ENCODE measurements around the gene C16orf89. TPM values are rescaled to one million over a fixed set of nuclear protein-coding genes. Genes with fewer than 3 reads are reported as not detected.

The C16orf89 gene
- total and polyA plus RNA-seq, 2 donors (not counting 1 experiment from before 2014, with no cell fraction given), result not detected

DNA sequence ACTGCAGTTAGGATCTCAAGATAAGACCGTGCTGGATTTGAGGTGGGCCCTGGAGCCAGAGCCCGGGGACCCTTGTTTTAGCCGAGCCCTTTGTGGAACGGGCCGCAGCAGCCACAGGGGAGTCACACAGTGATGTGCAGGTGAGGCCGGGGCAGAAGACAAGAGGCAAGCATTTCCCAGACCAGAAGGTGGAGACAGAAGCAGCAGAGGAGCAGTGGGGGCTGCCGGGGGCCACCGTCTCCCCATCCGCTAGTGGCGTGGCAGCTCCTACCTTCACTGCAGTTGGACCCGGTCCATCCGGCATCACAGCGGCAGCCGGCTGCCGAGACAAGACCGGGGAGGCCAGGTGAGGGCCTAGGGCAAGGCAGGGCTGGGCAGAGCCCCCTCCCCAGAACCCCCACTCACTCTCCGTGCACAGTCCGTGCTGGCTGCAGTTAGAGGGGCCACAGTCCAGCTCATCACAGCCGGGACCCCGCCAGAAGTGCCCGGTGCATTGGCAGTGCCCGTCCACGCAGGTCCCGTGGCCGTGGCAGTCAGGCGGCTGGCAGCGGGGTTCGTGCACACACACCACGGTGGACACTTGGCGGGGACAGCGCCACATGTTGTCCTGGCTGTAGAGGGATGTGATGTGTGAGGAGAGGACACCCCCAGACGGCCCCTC, 38.1 kb downstream of the C16orf89 start:
- Histone ChIP-seq H3K4me2 (replicated peaks; ENCODE audit: low read depth, low read length, poor library complexity, severe bottlenecking) (no peak overlapping the region), H3K9me3 (ENCODE audit: control extremely low read depth in 1 of 3, control insufficient read depth in 2 of 3, insufficient read depth in 1 of 3, low read length in 2 of 3) (no peaks in the 10 kb centered on the region), H2AFZ (ENCODE audit: insufficient read depth, low read depth, low read length, poor library complexity, severe bottlenecking) (no peak overlapping the region), H3K4me3 (ENCODE audit: control extremely low read depth in 1 of 5, extremely low read depth in 1 of 5, insufficient read depth in 1 of 5, low read depth in 2 of 5, low read length in 4 of 5) (no peak overlapping the region), H4K20me1 (ENCODE audit: control insufficient read depth, insufficient read depth, low read length, poor library complexity, severe bottlenecking) (no peaks in the 10 kb centered on the region), H3K27me3 (replicated peaks in 1 of 4; ENCODE audit: control extremely low read depth in 1 of 4, control insufficient read depth in 3 of 4, insufficient read depth in 4 of 4, low read length in 3 of 4) (no peaks in the 10 kb centered on the region), H3K27ac (ENCODE audit: low read length in 2 of 2) (no peak overlapping the region), H3K79me2 (ENCODE audit: control insufficient read depth, insufficient read depth, low read length) (no peaks in the 10 kb centered on the region), H3K36me3 (replicated peaks in 1 of 2; ENCODE audit: control extremely low read depth in 1 of 2, control insufficient read depth in 1 of 2, extremely low read depth in 1 of 2, insufficient read depth in 2 of 2, low read length in 1 of 2) (peaks cover 0 to 28% of the 10 kb centered on the region in 2 experiments), H3K4me1 (ENCODE audit: control insufficient read depth in 2 of 2, insufficient read depth in 2 of 2, low read length in 2 of 2) (peaks cover 2 to 3% of the 10 kb centered on the region in 2 donors), H3K9ac (ENCODE audit: low read length) (no peak overlapping the region)
- ChIA-PET POLR2A (no interaction called here), CTCF (no interaction called here)
- TF ChIP-seq EZH2 (IDR thresholded peaks at IDR 0.05; ENCODE audit: borderline replicate concordance, insufficient read depth, low read depth, low read length, poor library complexity, severe bottlenecking) (no peak), CTCF (IDR thresholded peaks at IDR 0.05) (no peak)
- intact Hi-C loops (cut with micrococcal nuclease), result no loop called here
- Mint-ChIP-seq H3K9me3 (ENCODE audit: insufficient read depth) (no peaks in the 10 kb centered on the region), H3K4me3 (no peak overlapping the region), H3K27me3 (no peaks in the 10 kb centered on the region), H3K27ac (no peak overlapping the region), H3K4me1 (peaks cover 5% of the 10 kb centered on the region)
- 99% methylated on average over 24 of the region's 32 CpGs for WGBS (ENCODE audit: insufficient coverage)
- ATAC-seq (ENCODE audit: low read depth) (no peak), DNase-seq (no peak)

DNA sequence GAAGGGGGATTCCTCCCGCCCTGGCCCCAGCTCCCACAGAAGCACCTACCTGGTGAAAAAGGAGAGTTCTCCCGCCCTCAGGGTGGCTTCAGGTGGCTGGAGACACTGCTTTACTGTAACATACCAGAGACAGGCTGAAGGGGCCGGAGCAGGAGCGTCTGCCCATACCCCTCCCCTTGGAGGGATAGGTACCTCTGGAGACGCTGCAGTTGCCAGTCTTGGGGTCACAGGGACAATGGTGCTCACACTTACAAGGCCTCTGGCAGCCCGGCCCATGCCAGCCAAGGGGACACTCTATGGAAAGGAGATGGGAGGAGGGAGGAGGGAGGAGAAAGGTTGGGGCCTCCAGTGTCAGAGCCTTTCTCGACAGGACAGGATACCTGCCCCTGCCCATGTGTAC, 38.7 kb downstream of the C16orf89 start:
- Histone ChIP-seq H3K27me3 (replicated peaks in 1 of 4; ENCODE audit: control extremely low read depth in 1 of 4, control insufficient read depth in 3 of 4, insufficient read depth in 4 of 4, low read length in 3 of 4) (no peaks in the 10 kb centered on the region), H3K9me3 (ENCODE audit: control extremely low read depth in 1 of 3, control insufficient read depth in 2 of 3, insufficient read depth in 1 of 3, low read length in 2 of 3) (no peaks in the 10 kb centered on the region), H3K79me2 (ENCODE audit: control insufficient read depth, insufficient read depth, low read length) (no peaks in the 10 kb centered on the region), H3K36me3 (replicated peaks in 1 of 2; ENCODE audit: control extremely low read depth in 1 of 2, control insufficient read depth in 1 of 2, extremely low read depth in 1 of 2, insufficient read depth in 2 of 2, low read length in 1 of 2) (peaks cover 0 to 28% of the 10 kb centered on the region in 2 experiments), H3K27ac (ENCODE audit: low read length in 2 of 2) (no peak overlapping the region), H4K20me1 (ENCODE audit: control insufficient read depth, insufficient read depth, low read length, poor library complexity, severe bottlenecking) (no peaks in the 10 kb centered on the region), H3K4me3 (ENCODE audit: control extremely low read depth in 1 of 5, extremely low read depth in 1 of 5, insufficient read depth in 1 of 5, low read depth in 2 of 5, low read length in 4 of 5) (no peak overlapping the region), H2AFZ (ENCODE audit: insufficient read depth, low read depth, low read length, poor library complexity, severe bottlenecking) (no peak overlapping the region), H3K4me2 (replicated peaks; ENCODE audit: low read depth, low read length, poor library complexity, severe bottlenecking) (no peak overlapping the region), H3K9ac (ENCODE audit: low read length) (no peak overlapping the region), H3K4me1 (ENCODE audit: control insufficient read depth in 2 of 2, insufficient read depth in 2 of 2, low read length in 2 of 2) (no peaks in the 10 kb centered on the region)
- ATAC-seq (ENCODE audit: low read depth), result no peak
- Mint-ChIP-seq H3K9me3 (ENCODE audit: insufficient read depth) (no peaks in the 10 kb centered on the region), H3K4me3 (no peak overlapping the region), H3K27me3 (no peaks in the 10 kb centered on the region), H3K27ac (no peak overlapping the region), H3K4me1 (peaks cover 3% of the 10 kb centered on the region)
- ChIA-PET POLR2A (no interaction called here), CTCF (no interaction called here)
- intact Hi-C loops (cut with micrococcal nuclease), result no loop called here
- TF ChIP-seq EZH2 (IDR thresholded peaks at IDR 0.05; ENCODE audit: borderline replicate concordance, insufficient read depth, low read depth, low read length, poor library complexity, severe bottlenecking), result no peak
- no peak for TF ChIP-seq CTCF (IDR thresholded peaks at IDR 0.05)
- 97% methylated on average over 6 of the region's 7 CpGs for WGBS (ENCODE audit: insufficient coverage)
- DNase-seq, result no peak

All from B cell (primary cell).